Cerebellar cortex (tissue), 1 donor: ENCODE data around the gene CD2BP2.
"Not testable (repeated sequence)": the region's sequence is repeated elsewhere in the genome, so short reads cannot be mapped to it uniquely, and the experiment has no call there.

Experiments used
- DNase-seq: peaks from one replicate; pipeline ENCODE4 v3.0.0-alpha.2; 2015; ENCODE audit warnings: low spot score

CD2BP2 gene

DNA sequence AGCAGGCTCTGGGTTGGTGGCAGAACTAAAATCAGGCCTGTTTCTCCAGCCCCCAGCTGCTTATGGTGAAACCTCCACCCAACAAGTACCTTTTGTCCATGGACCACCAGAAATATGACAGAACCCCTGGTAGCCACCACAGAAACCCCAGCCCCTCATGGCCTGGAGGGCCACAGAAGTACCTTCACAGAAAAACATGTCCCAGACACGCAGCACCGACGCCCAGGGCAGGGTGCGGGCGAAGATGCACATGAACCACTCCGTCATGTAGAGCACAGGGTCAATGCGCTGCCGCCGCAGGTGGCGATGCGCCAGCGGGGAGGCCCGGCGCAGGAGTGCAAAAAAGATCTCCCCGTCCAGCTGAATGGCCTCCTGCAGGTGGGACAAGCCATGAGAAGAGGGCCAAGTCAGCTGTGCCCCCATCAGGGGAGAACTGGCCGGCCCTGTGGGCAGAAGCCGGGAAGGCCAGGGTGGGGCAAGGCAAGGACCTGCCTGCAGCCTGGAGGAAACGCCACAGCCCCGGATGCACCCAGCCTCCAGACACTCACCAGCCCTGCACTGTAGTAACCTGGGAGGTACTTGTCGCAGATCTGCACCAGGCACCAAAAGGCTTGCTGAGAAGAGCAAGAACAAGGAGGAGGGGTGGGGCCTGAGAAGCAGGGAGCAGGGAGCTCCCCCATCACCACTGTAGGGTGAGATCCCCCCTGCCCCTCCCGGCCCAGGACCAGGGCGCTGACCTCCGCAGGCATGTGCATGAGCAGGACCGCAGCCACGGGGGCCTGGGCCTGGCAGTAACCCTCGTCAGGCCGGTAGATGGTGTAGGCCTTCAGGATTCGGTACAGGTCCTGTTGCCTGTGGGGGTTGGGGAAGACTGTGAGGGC is 4.1 kb upstream of the CD2BP2 start:
- no peak for DNase-seq

DNA sequence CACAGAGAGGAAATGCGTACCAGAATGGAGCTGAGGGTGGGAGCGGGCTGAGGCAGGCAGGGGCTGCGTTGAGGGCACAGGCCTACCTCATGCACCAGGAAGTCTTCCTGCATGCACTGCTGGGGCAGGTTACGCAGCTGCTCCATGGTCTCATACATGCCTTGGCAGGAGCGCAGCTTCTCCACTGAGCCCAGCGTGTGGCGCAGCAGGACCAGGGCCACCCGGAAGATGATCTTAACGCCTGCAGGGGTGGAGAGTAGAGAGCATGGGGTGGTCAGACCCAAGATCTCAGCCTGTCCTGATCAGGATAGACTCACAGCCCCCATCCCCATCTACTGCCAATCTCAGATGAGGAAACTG is 3.4 kb upstream of the CD2BP2 start:
- no peak for DNase-seq

GRCh38 chr16:30357715-30358576 is 2.8 kb upstream of the CD2BP2 start:
- DNase-seq: no peak

- DNase-seq: peak; percentile 44
These were observed 2.1 kb upstream of the CD2BP2 start for GRCh38 chr16:30357085-30357714.

- DNase-seq: no peak
These were observed 1.4 kb upstream of the CD2BP2 start for GRCh38 chr16:30356401-30357084.

GRCh38 chr16:30355954-30356308 is 823 bp upstream of the CD2BP2 start:
- no peak for DNase-seq

- DNase-seq: no peak
These were observed 525 bp downstream of the CD2BP2 start for GRCh38 chr16:30354423-30355143.

GRCh38 chr16:30353438-30354129 is 1.5 kb downstream of the CD2BP2 start:
- no peak for DNase-seq

DNA sequence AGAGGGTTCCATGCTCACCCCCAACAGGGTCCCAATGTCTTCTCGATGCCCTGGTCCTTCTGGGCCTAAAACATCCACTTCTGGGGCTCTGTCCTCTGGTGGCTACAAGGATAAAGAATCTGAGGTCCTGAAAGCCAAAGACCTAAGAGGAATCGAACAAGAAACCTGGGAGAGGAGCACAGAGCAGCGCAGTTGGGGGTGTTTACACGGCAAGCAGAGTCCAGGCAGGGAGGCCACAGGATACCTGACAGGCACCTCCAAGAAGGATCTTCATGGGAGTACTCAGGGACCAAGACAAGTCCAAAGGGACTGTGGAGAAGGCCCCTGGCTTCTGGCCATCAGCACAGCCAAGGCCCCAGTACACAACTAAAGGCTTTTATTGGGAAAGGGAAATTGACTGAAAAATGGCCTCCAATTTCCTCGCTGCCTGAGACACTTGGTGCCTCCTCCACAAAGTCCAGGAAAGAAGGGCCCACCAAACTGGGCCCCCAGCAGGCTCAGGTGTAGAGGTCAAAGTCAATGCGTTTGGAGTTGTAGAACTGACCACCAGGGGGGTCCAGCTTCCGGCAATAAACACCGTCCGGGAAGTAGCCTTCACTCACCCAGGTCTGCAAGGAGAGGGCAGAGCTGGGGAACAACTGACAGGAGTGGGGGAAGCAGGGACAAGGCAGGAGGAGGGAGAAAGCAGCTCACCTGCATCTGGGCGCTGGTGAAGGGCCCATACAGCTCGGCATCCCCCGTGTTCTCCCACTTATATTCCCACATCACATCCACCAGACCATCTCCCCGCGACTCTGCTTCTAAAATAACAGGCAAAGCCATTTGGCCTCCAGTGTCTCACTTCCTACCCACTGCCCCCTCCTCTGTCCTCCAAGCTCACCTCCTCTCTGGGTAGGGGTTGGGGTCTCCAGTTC is 2.4 kb downstream of the CD2BP2 start:
- no peak for DNase-seq

GRCh38 chr16:30351586-30352419 is 3.3 kb downstream of the CD2BP2 start:
- DNase-seq: peak; percentile 76

DNA sequence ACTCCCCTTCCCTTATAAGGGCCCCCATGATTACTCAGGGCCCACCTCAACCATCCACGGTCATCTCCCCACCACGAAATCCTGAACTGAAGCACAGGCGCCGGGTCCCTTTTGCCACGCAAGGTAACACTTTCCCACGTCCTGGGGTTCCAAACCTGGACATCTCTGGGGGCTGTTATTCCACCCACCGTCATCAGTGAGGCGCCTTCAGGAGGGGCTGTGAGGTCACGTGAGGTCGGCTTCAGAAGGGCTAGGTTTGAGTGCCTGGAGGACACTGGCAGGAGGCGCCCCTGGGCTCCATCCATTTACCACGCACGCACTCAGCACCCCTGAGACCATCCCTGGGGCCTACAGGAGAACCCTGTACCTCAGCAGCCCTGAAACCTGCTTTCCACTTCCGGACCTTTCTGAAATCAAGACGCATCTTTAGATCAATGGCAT is 4.1 kb downstream of the CD2BP2 start:
- DNase-seq: no peak

DNA sequence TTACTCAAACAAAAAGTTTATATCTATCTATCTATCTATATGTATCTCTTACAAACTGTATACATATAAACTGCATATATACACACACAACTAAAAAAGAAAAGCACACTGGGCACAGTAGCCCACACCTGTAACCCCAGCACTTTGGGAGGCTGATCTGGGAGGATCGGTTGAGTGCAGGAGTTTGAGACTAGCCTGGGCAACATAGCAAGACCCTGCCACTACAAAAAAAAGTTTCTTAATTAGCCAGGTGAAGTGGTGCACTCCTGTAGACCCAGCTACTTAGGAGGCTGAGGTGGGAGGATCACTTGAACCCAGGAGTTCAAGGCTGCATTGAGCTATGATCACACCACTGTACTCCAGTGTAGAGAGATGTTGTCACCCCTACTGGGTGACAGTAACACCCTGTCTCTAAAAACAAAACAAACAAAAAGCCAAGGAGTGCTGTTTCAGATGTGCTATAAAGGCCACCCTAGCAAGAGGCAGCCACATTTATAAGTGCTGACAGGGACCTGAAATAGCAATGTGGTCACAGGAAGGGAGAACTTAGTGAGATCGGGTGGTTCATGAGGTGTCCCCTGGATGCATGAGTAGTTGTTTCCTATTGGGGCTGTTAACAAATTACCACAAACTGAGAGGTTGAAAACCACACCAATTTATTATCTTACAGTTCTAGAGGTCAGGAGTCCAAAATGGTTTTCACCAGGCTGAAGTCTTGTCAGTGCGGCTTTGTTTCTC is 4.8 kb downstream of the CD2BP2 start:
- no peak for DNase-seq

- no peak for DNase-seq
These were observed 5.4 kb downstream of the CD2BP2 start for GRCh38 chr16:30349675-30350074.

DNA sequence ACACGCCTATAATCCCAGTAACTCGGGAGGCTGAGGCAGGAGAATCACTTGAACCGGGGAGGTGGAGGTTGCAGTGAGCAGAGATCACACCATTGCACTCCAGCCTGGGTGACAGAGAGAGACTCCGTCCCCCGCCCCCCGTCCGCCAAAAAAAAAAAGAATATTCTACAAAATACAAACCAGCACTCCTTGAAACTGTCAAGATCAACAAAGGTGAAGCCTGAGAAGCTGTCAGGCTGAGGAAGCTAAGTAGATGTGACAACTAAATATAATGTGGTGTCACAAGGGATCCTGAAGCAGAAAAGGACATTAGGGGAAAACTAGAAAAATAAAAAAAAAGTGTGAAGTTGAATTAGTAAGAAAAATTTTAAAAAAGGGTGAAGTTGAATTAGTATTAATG is 6.2 kb downstream of the CD2BP2 start:
- DNase-seq: no peak

- DNase-seq: no peak
These were observed 7.0 kb downstream of the CD2BP2 start for GRCh38 chr16:30348113-30348512.

DNA sequence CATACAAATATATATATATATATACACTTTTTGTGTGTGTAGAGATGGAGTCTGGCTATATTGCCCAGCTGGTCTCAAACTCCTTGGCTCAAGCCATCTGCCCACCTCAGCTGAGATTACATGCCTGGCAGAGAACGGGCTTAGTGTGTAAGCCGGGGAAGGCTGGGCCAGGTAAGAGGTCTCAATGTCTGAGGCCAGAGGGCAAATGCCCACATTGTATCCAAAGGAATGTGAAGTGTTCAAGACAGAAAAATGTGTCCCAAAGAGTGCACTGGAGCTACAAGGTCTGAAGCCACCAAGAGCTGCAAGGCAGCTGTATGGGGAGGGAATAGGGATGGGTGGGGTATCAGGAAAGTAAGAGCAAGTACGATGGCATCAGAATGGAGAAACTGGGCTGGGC is 8.8 kb downstream of the CD2BP2 start:
- DNase-seq: no peak

DNA sequence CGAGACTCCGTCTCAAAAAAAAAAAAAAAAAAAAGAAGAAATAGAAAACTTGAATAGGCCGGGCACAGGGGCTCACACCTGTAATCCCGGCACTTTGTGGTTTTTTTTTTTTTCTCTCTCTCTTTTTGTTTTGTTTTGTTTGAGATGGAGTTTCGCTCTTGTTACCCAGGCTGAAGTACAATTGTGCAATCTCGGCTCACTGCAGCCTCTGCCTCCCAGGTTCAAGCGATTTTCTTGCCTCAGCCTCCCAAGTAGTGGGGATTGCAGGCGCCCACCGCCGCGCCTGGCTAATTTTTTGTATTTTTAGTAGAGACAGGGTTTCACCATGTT is 11.7 kb downstream of the CD2BP2 start:
- not testable (repeated sequence) for DNase-seq
